HG03039 (cell line): ENCODE data around the gene IFI16.
"Not testable (repeated sequence)": the region's sequence is repeated elsewhere in the genome, so short reads cannot be mapped to it uniquely, and the experiment has no call there.

Experiments
- ATAC-seq: cut with Tn5 transposase; IDR thresholded peaks from one replicate; pipeline ENCODE4 v1.9.1; 2021; ENCODE audit warnings: mild to moderate bottlenecking, moderate library complexity; ENCODE audit not compliant: unreplicated experiment

Gene IFI16

DNA sequence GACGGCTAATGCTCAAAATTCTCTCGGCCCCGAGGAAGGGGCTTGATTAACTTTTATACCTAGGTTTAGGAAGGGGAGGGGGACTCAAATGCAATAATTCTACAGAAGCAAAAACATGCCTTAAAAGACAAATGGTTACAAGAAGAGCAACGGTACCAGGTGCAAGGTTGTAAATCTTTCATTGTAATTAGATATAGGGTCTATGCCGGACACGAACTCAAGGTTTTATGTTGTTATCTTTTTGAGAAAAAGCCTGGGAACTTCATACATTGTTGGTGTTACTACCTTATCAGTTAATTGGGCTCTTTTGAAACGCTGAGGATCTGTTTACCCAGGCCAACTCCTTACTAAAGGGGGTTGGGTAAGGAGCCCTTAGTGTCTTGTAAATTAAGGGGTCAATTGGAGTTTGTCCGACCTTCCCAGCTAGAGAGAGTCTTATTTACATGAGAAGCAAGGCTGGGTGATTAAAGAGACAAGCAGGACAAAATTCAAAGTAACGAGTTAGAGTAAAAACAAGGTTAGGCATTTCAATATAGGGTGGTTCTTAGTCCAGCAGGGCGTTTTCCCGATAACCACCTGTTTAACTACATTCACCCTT, 3.4 kb upstream of the IFI16 start:
- ATAC-seq, result not testable (repeated sequence)

DNA sequence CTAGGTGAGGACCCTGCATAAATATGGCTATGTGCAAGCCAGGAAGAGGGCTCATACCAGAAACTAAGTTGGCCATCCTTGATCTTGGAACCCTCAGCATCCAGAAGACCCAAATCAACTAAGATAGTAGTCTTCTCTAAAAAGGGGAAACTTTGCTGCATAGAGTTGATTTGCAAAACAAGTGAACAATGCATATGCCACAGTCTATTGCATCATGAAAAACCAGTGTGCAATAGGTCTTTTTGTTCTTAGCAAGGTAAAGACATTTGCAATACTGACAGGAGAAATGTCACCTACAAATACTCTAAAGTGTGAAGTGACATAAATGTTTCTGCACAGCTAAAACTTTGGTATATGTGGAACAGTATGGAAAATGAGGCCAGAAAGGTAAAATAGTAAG, 2.0 kb upstream of the IFI16 start:
- ATAC-seq, result no peak

DNA sequence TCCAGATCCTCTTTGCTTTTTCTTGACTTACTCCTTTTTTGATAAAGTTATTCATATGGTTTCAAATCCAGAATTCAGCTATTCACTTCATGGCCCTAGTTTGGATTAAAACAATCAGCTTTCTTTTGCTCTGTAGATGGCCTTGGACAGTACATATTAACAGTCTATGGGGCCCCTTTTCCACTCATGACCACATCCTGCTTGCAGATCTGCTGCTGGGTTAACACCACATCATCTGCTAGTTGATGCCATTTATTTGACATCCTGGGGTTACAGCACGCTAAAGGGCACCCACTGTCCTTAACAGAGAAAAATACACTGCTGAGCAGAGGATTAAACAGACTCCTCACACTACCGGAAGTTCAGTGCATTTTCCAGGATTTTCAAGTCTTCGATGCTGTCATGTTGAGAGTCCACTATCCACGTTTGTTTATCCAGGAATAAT, 941 bp upstream of the IFI16 start:
- peak; percentile 51 for ATAC-seq

DNA sequence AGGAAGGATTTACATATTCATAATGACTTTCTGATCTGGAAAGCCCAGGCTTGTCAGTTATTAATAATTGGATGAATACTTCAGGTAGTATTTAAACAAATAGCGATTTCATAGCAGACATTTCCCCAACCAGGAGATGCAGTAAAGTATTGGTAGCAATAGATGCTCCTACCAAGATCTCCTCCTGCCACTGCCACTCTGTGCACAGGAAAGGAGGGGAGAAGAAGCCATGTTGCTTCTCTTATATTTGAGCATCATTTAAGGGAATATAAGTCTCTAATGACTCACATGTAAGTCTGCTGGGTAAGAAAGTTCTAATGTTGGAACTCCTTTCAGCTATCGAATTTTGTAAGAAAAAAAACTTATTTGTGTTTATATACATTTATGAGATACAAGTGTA, 420 bp upstream of the IFI16 start:
- ATAC-seq, result no peak

DNA sequence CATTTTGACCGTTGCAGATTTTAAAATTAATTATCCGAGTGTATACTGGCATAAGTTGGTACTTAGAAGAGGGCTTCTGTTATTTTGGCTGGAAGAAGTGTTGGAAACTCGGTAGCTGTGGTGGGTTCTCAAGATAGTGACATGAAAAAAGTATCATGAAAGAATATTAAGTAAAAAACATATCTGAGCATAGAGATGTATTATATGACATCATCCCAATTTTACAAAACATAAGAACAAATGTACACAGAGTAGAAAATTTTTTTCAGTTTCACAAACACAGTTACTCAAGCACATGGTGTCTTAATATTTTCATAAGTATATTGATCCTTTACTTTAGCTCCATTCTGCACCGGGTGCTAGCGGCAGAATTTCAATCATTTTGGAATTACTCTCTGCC, 684 bp downstream of the IFI16 start:
- no peak for ATAC-seq

DNA sequence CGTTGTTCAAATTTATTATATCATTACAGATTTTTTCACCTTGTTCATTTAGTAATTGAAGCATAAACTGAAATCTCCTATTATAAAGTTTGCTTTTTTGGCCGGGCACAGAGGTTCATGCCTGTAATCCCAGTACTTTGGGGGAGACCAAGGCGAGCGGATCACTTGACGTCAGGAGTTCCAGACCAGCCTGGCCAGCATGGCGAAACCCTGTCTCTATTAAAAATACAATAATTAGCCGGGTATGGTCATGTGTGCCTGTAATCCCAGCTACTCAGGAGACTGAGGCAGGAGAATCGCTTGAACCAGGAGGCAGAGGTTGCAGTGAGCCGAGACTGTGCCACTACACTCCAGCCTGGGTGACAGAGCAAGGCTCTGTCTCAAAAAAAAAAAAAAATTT, 1.3 kb downstream of the IFI16 start:
- ATAC-seq, result not testable (repeated sequence)

DNA sequence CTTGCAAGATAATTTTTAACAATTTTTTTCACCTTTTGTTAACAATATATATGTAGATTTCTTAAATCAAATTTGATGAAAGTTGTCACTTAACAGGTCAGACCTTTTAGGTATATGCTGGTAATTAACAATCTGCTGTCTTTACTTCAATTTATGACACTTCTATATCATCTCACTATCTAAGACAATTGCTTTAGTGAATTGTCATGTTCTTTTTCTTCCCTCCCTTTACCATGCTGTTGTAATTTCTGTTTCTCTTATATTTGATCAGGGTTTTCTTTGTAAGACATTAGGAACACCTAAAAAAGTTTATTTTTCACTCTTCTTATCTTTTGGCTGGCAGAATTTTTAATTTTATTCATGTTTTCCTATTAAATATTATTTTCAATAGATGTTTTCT, 2.0 kb downstream of the IFI16 start:
- no peak for ATAC-seq

DNA sequence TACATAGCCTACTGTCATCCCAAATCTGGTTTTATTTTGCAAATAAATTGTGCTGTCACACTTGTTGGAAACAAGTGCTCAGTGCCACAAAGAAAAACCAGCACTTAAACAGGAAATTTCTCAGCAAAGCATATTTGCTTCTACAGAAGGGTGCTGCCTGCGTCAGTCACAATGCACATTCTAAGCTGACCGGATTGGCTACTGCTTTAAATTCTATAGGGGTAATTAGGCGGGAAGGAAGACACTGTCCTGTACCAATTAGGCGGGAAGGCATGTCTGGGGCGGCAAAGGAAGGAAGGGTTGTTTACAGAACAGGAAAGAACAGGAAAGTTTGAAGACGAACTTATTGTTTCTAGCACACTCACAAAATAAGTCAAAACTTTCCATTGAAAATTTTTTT, 2.8 kb downstream of the IFI16 start:
- no peak for ATAC-seq

DNA sequence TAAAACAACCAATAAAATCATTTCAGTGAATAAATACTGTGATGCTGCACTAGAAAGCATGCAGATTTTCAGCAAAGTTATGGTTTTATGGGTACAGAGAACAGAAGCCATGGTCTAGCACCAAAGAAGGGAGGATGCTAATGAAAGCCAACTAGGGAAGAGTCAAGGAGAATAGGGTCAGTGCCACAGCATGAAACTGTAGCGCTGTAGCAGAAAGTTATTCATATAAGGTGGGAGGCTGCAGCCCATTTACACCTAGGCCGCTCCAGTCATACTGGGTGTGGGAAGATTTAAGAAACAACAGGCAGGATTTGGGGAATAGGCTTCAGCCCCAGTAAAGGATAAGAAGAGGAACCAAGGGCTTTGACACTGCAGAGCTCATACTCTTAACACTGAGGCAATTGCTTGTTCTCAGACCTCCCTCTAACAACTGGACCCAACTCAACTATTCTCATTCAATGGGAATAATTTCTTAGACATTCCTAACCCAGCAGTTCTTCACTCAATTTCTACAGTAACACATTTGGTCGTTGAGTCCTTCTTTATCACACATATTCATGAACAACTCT, 4.4 kb downstream of the IFI16 start:
- no peak for ATAC-seq

DNA sequence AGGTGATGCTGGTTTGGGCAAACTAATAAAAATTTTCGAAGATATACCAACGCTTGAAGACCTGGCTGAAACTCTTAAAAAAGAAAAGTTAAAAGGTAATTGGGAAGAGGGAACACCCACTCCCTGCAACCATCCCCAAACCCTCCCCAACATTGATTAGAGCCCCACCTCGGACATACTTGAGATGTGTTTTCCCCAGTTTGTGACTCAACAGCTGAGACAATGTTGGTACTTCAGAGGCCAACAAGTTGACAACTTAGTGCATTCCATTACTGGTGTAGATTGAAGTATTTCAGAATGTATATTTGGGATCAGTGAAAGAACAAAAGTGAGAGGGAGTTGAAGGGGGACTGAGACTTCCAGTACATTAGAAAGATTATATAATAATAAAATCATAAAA, 5.1 kb downstream of the IFI16 start:
- ATAC-seq, result no peak

DNA sequence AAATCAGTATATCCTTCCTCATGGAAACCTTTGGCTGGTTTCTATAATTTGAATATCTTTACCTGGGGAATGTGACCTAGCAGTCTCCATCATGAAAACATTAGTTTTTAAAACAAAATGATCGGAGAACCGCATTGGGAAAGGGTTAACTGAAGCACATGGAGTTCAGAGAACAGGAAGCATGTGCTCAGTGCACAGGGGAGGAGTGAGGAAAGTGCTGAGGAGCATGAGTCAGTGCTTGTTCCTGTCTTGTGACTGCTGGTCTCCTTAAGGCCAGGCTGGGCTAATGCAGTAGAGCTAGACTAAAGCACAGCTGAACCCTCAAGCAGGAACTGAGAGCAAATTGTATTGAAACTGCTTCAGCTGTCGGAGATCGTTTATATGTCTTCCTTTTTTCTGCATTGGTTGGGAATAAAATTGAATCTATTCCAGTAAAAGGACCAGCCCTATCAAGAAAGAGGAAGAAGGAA, 5.8 kb downstream of the IFI16 start:
- ATAC-seq, result peak; percentile 97

DNA sequence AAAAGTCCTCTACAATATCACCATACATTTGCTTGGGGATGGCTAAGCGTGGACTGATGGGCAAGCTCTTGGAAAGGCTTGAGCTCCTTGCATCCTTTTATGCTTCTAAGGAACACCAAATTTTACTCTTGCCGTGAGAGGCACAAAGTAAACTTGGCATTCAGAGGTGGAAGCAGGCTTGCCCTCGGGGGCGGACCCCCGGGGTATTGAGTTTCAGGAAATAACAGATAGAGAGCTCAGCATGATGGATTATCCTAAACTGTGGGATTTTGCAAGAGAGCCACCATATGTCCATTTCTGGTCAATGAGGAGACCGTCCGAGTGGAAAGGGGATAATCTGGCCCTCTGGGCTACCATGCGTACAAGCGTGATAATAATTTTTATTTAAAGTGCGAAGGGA, 14.0 kb downstream of the IFI16 start:
- no peak for ATAC-seq

DNA sequence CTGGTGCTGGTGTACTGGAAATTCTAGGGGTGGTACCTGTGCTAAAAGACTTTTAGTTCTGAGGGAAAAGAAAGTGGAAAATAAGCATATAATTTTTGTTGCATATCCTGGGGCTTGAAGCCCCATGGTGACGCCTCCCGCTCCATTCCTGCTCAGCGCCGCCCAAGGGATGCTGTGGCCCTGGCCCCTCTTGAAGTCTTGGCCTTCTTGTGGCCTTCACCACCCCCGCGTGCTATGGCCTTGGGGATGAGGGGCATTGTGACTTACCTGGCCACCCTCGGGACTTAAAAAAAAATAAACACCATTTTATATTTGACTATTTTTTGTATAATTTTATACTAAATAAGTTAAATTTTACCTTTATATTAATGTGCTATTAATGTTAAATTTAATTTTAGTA, 15.3 kb downstream of the IFI16 start:
- ATAC-seq, result no peak

DNA sequence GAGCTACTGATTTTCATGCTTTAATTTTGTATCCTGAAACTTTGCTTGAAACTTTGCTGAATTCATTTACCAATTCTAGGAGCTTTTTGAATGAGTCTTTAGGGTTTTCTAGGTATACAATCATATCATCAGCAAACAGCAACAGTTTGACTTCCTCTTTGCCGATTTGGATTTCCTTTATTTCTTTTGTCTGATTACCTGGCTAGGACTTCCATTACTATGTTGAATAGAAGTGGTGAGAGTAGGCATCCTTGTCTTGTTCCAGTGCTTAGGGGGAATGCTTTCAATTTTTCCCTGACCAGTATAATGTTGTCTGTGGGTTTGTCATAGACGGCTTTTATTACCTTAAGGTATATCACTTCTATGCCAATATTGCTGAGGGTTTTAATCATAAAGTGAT, 17.1 kb downstream of the IFI16 start:
- not testable (repeated sequence) for ATAC-seq

DNA sequence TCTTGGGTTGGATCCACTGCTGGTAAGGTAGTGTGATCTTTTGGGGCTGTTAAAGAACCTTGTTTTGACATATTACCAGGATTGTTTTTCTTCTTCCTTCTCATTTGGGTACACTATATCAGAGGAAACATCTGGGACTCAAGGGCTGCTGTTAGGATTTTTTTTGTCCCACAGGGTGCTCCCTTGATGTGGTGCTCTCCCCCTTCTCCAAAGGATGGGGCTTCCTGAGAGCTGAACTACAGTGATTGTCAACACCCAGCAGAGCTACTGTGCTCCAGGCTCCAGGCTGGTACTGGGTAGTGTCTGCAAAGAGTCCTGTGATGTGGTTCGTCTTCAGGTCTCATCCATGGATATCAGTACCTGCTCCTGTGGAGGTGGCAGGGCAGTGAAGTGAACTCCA, 20.6 kb downstream of the IFI16 start:
- no peak for ATAC-seq

DNA sequence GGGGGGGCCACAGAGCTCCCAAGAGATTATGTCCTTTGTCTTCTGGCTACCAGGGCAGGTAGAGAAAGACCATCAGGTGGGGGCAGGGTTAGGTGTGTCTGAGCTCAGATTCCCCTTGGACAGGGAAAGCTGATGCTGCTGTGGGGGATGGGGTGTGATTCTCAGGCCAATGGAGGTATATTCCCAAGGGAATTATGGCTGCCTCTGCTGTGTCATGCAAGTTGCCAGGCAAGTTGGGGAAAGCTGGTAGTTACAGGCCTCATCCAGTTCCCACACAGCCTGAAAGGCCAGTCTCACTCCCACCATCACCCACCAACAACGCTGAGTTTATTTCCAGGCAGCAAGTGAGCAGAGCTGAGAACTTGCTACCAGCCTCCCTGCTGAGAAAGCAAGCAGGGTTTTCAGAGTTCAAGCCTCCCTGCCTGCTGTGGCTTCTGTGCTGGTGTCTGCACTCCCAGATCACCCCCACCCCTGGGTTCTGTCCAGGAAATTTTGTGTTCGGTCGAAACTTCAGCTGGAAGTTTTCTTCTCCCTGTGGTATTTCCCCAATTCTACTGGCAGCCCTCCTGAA, 21.3 kb downstream of the IFI16 start:
- no peak for ATAC-seq

DNA sequence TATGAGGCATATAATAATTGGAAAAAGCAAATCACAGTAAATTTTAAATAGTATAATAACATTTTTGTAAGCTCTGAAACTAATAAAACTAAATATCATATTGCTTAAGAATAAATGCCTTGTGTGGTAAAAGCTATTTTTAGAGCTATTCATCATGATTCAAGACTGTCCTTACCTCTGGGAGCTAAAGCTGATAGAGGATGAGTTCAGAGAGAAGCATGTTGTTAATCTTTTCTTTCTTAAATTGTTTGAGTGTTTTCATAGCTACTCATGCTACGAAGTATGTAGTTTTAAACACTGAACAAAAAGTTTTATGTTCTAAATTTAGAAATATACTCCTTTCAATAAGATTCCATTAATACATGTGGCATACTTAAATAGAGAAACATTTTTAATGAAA, 30.5 kb downstream of the IFI16 start:
- no peak for ATAC-seq

DNA sequence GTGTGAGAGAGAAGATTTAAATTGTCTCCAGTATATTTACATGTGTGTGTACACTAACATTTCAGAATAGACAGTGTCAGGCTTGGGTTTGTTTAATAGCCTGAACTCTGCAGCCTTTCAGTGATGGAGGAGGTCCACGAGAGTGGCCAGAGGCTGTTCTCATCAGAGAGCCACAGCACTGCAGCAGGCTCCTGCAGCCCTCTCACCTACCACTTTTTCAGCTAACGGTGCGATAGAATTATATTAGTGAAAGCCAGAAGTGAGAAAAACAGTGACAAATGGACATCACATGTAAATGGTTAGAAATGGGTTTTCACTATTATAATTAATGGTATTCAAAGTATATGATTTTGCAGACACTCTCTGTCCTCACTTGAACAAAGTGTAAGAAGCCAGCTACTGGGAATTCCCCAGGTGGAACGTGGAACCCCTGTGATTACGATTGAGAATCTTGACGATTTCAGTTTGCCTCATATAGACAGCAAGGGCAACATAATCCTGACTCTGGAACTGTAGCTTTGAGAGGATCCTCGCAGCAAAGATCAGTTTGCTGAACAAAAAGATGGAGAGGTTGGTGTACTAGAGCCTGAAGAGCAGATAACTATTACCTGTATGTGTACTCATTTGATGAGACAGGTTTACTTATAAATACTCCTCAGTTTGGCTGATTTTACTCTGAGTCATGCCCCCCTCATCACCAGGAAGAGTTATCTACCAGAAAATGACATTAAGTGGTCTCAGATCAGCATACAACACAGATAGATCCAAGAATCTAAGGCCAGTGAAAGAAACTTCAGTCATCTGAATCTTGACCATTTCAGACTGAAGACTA, 31.4 kb downstream of the IFI16 start:
- no peak for ATAC-seq

DNA sequence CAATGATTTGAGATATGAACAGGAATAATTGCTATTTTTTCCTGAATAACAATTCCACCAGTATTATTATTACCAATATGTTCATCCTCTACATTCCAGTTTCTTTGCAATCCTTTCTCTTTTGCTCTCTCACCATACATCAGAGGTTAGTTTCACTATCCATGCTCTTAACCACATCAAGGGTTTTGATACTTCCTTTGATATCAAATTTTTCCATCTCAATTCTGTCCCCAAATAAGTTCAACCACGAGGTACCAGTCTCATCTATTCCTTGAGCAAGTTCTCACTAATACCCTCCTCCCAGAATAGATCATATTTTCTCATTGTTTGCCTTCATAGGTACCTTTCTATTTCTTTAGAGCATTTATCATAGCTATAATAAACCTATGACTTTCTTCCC, 36.8 kb downstream of the IFI16 start:
- ATAC-seq, result not testable (repeated sequence)

DNA sequence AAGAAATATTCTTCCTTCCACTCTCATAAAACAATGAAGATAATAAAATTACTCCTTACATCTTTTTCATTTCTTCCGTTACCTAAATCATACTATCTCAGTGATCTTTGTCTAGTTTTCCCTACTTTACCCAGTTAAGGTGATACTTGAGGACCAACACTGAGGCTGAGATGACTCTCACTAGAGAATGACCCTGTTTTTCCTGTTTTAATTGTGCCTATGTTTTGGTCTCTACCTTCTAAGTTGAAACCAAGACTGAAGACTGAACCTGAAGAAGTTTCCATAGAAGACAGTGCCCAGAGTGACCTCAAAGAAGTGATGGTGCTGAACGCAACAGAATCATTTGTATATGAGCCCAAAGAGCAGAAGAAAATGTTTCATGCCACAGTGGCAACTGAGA, 41.7 kb downstream of the IFI16 start:
- no peak for ATAC-seq

DNA sequence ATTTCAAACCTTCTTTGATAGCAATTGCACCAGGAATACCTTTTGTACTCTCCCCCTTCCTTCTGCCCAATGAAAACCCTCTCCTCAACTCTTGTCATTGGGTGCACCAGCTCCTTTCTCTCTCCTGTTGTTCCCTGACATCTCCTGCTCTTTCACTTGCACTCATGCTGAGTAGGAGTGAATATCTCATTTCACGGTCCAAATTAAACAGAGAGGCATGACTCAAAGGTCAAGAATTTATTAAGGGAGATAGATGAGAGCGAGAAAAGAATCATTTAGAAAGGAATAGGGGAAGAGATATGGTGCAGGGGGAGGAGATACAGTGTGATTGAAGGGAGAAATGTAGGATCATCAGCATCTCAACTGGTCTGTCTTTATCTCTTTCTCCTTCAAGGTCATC, 44.7 kb downstream of the IFI16 start:
- no peak for ATAC-seq

DNA sequence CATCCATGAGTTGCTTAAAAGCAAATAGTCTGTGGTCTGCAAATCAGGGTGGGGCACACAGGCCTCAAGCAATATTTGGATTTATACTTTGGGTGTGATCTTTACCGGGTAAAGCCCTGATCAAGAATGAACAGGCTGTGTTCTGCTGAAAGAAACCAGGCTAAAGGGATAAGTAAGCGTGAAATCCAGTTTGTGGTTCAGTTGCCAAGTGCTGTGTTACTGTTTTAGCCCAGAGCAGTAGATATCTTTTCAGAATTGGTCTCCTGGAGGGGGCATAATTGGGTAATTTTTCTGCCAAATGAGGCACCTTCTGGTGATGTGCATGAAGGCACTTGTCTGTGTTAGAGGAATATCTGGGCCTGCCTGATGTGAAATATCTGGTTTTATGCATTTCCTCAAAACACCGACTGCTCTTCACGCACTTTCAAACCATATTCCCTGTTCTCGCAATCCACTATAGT, 45.5 kb downstream of the IFI16 start:
- ATAC-seq, result no peak
